Measurements from ENCODE around the gene HSPA1B.
"Not testable (repeated sequence)": the region's sequence is repeated elsewhere in the genome, so short reads cannot be mapped to it uniquely, and the experiment has no call there.

GRCh38 chr6:31820399-31820798 lies 7.1 kb upstream of the HSPA1B start:
- TF ChIP-seq POLR2A (IDR thresholded peaks at IDR 0.05; ENCODE audit: borderline replicate concordance, extremely low read depth, insufficient read depth, insufficient read length); CTCF (IDR thresholded peaks at IDR 0.05 in 2 of 3, conservative IDR thresholded peaks at IDR 0.05 in 1 of 3; ENCODE audit: borderline replicate concordance in 1 of 3, insufficient read depth in 1 of 3, low read depth in 2 of 3, low read length in 2 of 3); EZH2 (IDR thresholded peaks at IDR 0.05); SRF (IDR thresholded peaks at IDR 0.05; ENCODE audit: low read depth); CEBPB (IDR thresholded peaks at IDR 0.05; ENCODE audit: low read depth); SIN3A (IDR thresholded peaks at IDR 0.05; ENCODE audit: low read depth); EZH2phosphoT487 (IDR thresholded peaks at IDR 0.05; ENCODE audit: borderline replicate concordance); POLR2AphosphoS5 (IDR thresholded peaks at IDR 0.05; ENCODE audit: low read depth, low read length); SP1 (IDR thresholded peaks at IDR 0.05; ENCODE audit: low read depth); ZNF274 (IDR thresholded peaks at IDR 0.05; ENCODE audit: low read depth, low read length); RAD21 (IDR thresholded peaks at IDR 0.05; ENCODE audit: low read depth): not testable (repeated sequence)
